Activated CD4-positive, alpha-beta T cell treated with anti-CD3 and anti-CD28 coated beads, Interleukin-2, amount 10 ng/mL, durations not matched to agents 24 days and 14 days (primary cell): ENCODE data around the gene SLC45A3. TPM values are rescaled to one million over a fixed set of nuclear protein-coding genes. Genes with fewer than 3 reads are reported as not detected.
A peak's percentile ranks its signal among the peaks of the same experiment; 100 is the strongest.

Experiments
- DNase-seq: peaks from one replicate; pipeline ENCODE4 v3.0.0; 2022
- H3K27ac Mint-ChIP-seq: one replicate; pipeline ENCODE4 v1.8.0; 2022; ENCODE audit warnings: mild to moderate bottlenecking, mixed read lengths
- H3K27me3 Mint-ChIP-seq: one replicate; pipeline ENCODE4 v1.8.0; 2022; ENCODE audit warnings: mixed read lengths
- H3K36me3 Mint-ChIP-seq: one replicate; pipeline ENCODE4 v1.8.0; 2022; ENCODE audit warnings: low read depth, mild to moderate bottlenecking, mixed read lengths
- H3K4me1 Mint-ChIP-seq: one replicate; pipeline ENCODE4 v1.8.0; 2021; ENCODE audit warnings: mixed read lengths
- H3K4me3 Mint-ChIP-seq: one replicate; pipeline ENCODE4 v1.8.0; 2022; ENCODE audit warnings: mild to moderate bottlenecking, moderate library complexity, mixed read lengths
- H3K9me3 Mint-ChIP-seq: one replicate; pipeline ENCODE4 v1.8.0; 2021; ENCODE audit warnings: mixed read lengths
- intact Hi-C: fragments of 100-400 bp; cut with micrococcal nuclease; formaldehyde crosslinking; loops from one replicate; pipeline ENCODE4 v1.15.1; 2023
- total RNA-seq: library from RNA; stranded (reverse); gene quantifications from 2 replicates; pipeline ENCODE4 v1.2.3, GENCODE V29; 2022

The SLC45A3 gene
- total RNA-seq, 1 donor from 2014 or later = 1.1 TPM

GRCh38 chr1:205610036-205610435 lies 70.3 kb downstream of the SLC45A3 start:
- Mint-ChIP-seq H3K9me3 (no peaks in the 10 kb centered on the region), H3K27me3 (no peaks in the 10 kb centered on the region), H3K4me1 (peaks cover 28% of the 10 kb centered on the region), H3K27ac (peak overlapping the region; percentile 54), H3K4me3 (no peak overlapping the region), H3K36me3 (peaks cover 60% of the 10 kb centered on the region)
- no peak for DNase-seq
- intact Hi-C loops = no loop called here

Other genes with a start within 250 kb of the SLC45A3 start
- 0.16 and 0.17 TPM in 2 replicates for gene BLACAT1, start 224.5 kb downstream of the SLC45A3 start, total RNA-seq
- 0.23 and 1.2 TPM in 2 replicates for gene CDK18, start 175.8 kb downstream of the SLC45A3 start, total RNA-seq
- gene ELK4, start 48.5 kb downstream of the SLC45A3 start, total RNA-seq = 81.8 and 83.1 TPM in 2 replicates
- gene NUCKS1, start 69.7 kb upstream of the SLC45A3 start, total RNA-seq = 161 and 188 TPM in 2 replicates
- gene RAB29, start 95.0 kb upstream of the SLC45A3 start, total RNA-seq = 27.8 and 29.1 TPM in 2 replicates
- 29.5 and 30.1 TPM in 2 replicates for gene SLC41A1, start 132.7 kb upstream of the SLC45A3 start, total RNA-seq
- 0.16 and 0.71 TPM in 2 replicates for gene PM20D1, start 169.6 kb upstream of the SLC45A3 start, total RNA-seq